ENCODE data around the gene TMEM39A.
A peak's percentile ranks its signal among the peaks of the same experiment; 100 is the strongest.

DNA sequence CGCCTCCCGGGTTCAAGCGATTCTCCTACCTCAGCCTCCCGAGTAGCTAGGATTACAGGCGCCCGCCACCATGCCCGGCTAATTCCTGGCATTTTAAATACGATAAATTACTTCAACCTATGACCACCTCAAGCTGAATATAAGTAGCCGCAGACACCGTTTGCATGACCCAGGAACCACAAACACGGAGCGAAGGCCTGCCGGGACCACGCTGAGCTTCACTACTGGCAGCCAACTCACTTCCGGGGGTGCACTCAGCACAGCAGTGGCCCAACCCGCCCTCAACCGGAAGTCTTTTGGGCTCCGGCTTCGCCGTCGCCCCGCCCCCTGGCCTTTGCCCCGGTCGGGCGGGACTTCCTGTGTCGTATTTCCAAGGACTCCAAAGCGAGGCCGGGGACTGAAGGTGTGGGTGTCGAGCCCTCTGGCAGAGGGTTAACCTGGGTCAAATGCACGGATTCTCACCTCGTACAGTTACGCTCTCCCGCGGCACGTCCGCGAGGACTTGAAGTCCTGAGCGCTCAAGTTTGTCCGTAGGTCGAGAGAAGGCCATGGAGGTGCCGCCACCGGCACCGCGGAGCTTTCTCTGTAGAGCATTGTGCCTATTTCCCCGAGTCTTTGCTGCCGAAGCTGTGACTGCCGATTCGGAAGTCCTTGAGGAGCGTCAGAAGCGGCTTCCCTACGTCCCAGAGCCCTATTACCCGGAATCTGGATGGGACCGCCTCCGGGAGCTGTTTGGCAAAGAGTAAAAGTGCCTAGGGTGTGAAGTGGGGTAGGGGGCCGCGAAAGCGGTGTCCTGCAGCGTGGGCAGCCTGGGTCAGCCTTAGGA, 35.0 kb upstream of the TMEM39A start, which contains the start of gene TIMMDC1:
- TF ChIP-seq, protein P1, sequence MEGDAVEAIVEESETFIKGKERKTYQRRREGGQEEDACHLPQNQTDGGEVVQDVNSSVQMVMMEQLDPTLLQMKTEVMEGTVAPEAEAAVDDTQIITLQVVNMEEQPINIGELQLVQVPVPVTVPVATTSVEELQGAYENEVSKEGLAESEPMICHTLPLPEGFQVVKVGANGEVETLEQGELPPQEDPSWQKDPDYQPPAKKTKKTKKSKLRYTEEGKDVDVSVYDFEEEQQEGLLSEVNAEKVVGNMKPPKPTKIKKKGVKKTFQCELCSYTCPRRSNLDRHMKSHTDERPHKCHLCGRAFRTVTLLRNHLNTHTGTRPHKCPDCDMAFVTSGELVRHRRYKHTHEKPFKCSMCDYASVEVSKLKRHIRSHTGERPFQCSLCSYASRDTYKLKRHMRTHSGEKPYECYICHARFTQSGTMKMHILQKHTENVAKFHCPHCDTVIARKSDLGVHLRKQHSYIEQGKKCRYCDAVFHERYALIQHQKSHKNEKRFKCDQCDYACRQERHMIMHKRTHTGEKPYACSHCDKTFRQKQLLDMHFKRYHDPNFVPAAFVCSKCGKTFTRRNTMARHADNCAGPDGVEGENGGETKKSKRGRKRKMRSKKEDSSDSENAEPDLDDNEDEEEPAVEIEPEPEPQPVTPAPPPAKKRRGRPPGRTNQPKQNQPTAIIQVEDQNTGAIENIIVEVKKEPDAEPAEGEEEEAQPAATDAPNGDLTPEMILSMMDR (IDR thresholded peaks at IDR 0.05): no peak
- TF ChIP-seq POLR2A (IDR thresholded peaks at IDR 0.05): peak; percentile 53 to 83
